ENCODE data around the gene IST1.

Gene IST1

GRCh38 chr16:71916397-71916920, 21.1 kb downstream of the IST1 start:
- in situ Hi-C loops (cut with MboI; ENCODE audit: low sequenced_read_pairs) = no loop called here

GRCh38 chr16:71917900-71918299, 22.6 kb downstream of the IST1 start:
- in situ Hi-C loops (cut with MboI; ENCODE audit: low sequenced_read_pairs) = no loop called here

- in situ Hi-C loops (cut with MboI; ENCODE audit: low sequenced_read_pairs) = no loop called here
Measured at GRCh38 chr16:71919035-71919434, 23.7 kb downstream of the IST1 start.

DNA sequence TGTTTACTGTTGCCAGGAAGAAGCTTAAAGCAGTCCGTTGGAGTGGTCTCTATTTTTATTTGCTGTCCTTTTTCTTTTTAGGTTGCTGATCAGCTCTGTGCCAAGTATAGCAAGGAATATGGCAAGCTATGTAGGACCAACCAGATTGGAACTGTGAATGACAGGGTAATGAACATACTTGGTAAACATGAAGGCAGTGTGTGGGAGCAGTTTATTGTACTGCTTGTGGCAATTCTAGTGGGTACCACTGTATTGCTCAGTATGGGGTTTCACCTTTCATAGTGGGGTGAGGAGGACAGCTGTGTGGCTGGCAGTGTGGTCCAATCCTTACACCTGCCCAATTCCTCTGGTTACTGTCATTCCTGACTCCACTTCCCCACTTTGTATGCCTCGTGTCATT, 25.3 kb downstream of the IST1 start:
- in situ Hi-C loops (cut with MboI; ENCODE audit: low sequenced_read_pairs) = no loop called here

- in situ Hi-C loops (cut with MboI; ENCODE audit: low sequenced_read_pairs) = no loop called here
Measured at GRCh38 chr16:71923941-71924690, 28.8 kb downstream of the IST1 start.

DNA sequence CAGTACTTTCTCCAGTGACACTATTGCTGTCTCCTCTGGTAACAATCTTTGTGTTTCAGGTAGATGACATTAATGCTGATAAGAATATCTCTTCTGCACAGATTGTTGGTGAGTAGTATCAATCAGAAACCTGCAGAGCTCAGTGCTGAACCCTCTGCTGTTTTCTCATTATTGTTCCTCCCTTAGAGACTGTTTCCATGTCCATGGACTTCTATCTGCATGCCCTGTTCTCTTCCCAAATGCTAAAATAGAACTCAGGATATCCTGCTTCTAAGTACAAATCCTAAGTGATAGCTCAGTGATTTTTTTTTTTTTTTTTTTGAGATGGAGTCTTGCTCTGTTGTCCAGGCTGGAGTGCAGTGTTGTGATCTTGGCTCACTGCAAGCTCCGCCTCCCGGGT, 29.4 kb downstream of the IST1 start:
- in situ Hi-C loops (cut with MboI; ENCODE audit: low sequenced_read_pairs) = no loop called here

DNA sequence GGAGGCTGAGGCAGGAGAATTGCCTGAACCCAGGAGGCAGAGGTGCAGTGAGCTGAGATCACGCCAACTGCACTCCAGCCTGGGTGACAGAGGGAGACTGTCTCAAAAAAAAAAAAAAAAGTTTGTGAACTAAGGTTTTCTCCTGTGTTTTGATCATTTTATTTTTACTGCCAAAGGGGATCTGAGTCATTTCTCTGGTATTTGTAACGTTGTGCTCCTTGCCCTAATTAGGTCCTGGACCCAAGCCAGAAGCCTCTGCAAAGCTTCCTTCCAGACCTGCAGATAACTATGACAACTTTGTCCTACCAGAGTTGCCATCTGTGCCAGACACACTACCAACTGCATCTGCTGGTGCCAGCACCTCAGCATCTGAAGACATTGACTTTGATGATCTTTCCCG, 32.1 kb downstream of the IST1 start:
- in situ Hi-C loops (cut with MboI; ENCODE audit: low sequenced_read_pairs) = no loop called here

DNA sequence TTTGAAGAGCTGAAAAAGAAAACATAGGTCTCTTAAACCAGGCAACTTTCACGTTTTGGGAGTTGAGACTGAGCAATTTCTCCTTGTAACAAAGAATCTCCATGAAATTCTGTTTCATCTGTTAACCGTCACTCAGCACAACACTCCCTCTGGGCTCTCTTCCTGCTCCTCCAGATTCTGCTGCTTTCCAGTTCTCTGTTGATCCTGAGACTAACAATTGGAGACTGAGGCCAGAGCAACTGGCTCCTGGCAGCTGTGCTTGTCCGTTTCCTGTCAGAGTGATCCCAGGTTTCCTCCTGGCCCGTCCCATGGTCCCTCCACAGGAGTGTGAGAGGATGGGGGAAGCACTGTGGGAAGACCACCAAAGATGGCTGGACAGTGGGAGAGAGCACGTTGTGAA, 32.5 kb downstream of the IST1 start:
- in situ Hi-C loops (cut with MboI; ENCODE audit: low sequenced_read_pairs) = no loop called here

- in situ Hi-C loops (cut with MboI; ENCODE audit: low sequenced_read_pairs) = no loop called here
Measured at GRCh38 chr16:71929048-71929447, 33.7 kb downstream of the IST1 start.

- in situ Hi-C loops (cut with MboI; ENCODE audit: low sequenced_read_pairs) = no loop called here
Measured at GRCh38 chr16:71930013-71930563, 34.8 kb downstream of the IST1 start.

GRCh38 chr16:71931001-71931400, 35.7 kb downstream of the IST1 start:
- in situ Hi-C loops (cut with MboI; ENCODE audit: low sequenced_read_pairs) = no loop called here

DNA sequence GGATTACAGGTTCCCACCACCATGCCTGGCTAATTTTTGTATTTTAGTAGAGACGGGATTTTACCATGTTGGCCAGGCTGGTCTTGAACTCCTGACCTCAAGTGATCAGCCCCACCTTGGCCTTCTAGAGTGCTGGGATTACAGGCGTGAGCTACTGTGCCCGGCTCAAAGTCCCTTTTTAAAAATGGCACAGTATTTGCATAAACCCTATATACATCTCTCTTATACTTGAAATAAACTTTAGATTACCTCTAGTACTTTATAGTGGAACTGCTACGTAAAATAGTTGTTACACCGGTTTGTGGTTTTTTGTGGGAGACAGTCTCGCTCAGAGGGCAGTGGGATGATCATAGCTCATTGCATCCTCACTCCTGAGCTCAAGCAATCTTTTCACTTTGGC, 36.3 kb downstream of the IST1 start:
- in situ Hi-C loops (cut with MboI; ENCODE audit: low sequenced_read_pairs) = no loop called here

GRCh38 chr16:71933017-71933416, 37.7 kb downstream of the IST1 start:
- in situ Hi-C loops (cut with MboI; ENCODE audit: low sequenced_read_pairs) = no loop called here

- in situ Hi-C loops (cut with MboI; ENCODE audit: low sequenced_read_pairs) = no loop called here
Measured at GRCh38 chr16:71933913-71934695, 38.8 kb downstream of the IST1 start.

- in situ Hi-C loops (cut with MboI; ENCODE audit: low sequenced_read_pairs) = no loop called here
Measured at GRCh38 chr16:71937868-71938510, 42.7 kb downstream of the IST1 start.

GRCh38 chr16:71943887-71944286, 48.6 kb downstream of the IST1 start:
- in situ Hi-C loops (cut with MboI; ENCODE audit: low sequenced_read_pairs) = no loop called here

- in situ Hi-C loops (cut with MboI; ENCODE audit: low sequenced_read_pairs) = no loop called here
Measured at GRCh38 chr16:71945616-71946015, 50.3 kb downstream of the IST1 start.

DNA sequence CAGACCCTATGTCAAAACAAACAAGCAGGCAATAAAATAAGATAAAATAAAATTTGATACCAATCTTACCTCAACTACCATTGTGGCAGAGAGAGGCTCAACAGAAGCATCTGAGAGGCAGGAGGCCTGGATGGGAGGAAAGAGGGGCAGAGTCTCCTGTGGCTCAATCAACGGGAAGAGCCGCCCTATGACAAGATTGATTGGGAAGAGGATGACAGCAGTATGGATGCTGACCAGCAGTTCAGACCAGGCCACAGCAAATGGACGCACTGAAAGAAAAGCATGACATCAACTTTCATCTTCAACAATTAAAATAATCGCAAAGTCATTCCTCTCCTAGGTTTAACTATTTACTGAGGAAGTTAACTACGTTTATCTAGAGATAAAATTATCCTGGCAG, 57.5 kb downstream of the IST1 start:
- in situ Hi-C loops (cut with MboI; ENCODE audit: low sequenced_read_pairs) = no loop called here

DNA sequence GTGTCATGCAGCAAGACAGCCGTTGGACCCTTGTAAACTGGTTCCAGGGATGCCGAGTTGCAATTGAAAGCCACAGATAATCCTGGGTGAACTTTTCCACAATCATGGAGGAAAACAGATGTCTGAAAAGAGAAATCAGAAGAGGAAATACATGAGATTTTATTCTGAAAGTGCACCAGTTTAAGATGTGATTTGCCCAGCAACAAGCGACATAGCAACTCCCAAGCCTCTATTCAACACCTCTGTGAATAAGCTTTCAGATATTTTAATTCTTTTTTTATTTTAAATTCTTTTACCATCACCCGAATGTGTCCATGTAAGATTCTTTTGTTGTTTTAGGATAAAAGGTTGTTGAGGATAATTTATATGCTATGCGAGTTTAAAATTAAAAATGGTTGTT, 58.8 kb downstream of the IST1 start:
- in situ Hi-C loops (cut with MboI; ENCODE audit: low sequenced_read_pairs) = no loop called here

DNA sequence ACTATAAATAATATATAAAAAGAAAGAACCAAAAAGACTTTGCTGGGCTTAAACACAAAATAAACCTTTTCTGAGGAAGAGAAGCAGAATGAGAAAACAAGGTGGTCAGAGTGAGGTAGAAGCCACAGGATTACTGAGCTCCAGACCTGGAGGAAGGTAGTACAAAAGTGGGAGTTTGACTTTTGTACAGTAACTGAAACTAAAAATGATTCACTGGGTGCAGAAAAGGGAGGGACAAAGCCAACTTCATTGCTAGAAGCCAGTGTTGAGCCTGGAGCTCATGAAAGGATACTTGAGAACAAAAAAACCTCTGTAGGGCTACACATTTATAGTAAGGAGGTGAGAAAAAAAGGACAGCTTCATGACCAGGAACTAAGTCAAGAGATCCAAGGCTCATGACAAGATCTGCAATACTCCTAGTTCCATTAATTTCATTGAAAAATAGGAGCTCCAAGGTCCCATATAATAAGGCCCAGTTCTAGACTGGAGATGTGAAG, 59.4 kb downstream of the IST1 start:
- in situ Hi-C loops (cut with MboI; ENCODE audit: low sequenced_read_pairs) = no loop called here

GRCh38 chr16:71956486-71956885, 61.2 kb downstream of the IST1 start:
- in situ Hi-C loops (cut with MboI; ENCODE audit: low sequenced_read_pairs) = no loop called here

Measured in HL-60/S4 treated with retinoic acid at 250 ng/mL for 4 days and 3 days (cell line).